Measurements from ENCODE around the gene TLR8.
"Not testable (repeated sequence)": the region's sequence is repeated elsewhere in the genome, so short reads cannot be mapped to it uniquely, and the experiment has no call there.

TLR8 gene

GRCh38 chrX:12898073-12898472, 8.3 kb upstream of the TLR8 start:
- DNase-seq (ENCODE audit: low read depth), result no peak

- DNase-seq (ENCODE audit: low read depth), result no peak
Measured at GRCh38 chrX:12899506-12899905, 6.9 kb upstream of the TLR8 start.

- peak; percentile 36 for DNase-seq (ENCODE audit: low read depth)
Measured at GRCh38 chrX:12901486-12901885, 4.9 kb upstream of the TLR8 start.

- DNase-seq (ENCODE audit: low read depth), result no peak
Measured at GRCh38 chrX:12903646-12904045, 2.8 kb upstream of the TLR8 start.

- DNase-seq (ENCODE audit: low read depth), result no peak
Measured at GRCh38 chrX:12910423-12911121, 4.2 kb downstream of the TLR8 start.

GRCh38 chrX:12911122-12911470, 4.7 kb downstream of the TLR8 start:
- DNase-seq (ENCODE audit: low read depth), result no peak

- no peak for DNase-seq (ENCODE audit: low read depth)
Measured at GRCh38 chrX:12912791-12913482, 6.5 kb downstream of the TLR8 start.

- DNase-seq (ENCODE audit: low read depth), result no peak
Measured at GRCh38 chrX:12917753-12918152, 11.3 kb downstream of the TLR8 start.

GRCh38 chrX:12919051-12919450, 12.6 kb downstream of the TLR8 start:
- DNase-seq (ENCODE audit: low read depth), result no peak

- DNase-seq (ENCODE audit: low read depth), result no peak
Measured at GRCh38 chrX:12919620-12920019, 13.2 kb downstream of the TLR8 start.

GRCh38 chrX:12920990-12921389, 14.6 kb downstream of the TLR8 start:
- DNase-seq (ENCODE audit: low read depth), result no peak

- DNase-seq (ENCODE audit: low read depth), result no peak
Measured at GRCh38 chrX:12921886-12922598, 15.6 kb downstream of the TLR8 start.

- DNase-seq (ENCODE audit: low read depth), result no peak
Measured at GRCh38 chrX:12922599-12922919, 16.1 kb downstream of the TLR8 start.

- DNase-seq (ENCODE audit: low read depth), result no peak
Measured at GRCh38 chrX:12929701-12930100, 23.3 kb downstream of the TLR8 start.

GRCh38 chrX:12930150-12930549, 23.7 kb downstream of the TLR8 start:
- no peak for DNase-seq (ENCODE audit: low read depth)

GRCh38 chrX:12932244-12932643, 25.8 kb downstream of the TLR8 start:
- no peak for DNase-seq (ENCODE audit: low read depth)

GRCh38 chrX:12934850-12935249, 28.4 kb downstream of the TLR8 start:
- DNase-seq (ENCODE audit: low read depth), result no peak

GRCh38 chrX:12936947-12937346, 30.5 kb downstream of the TLR8 start:
- DNase-seq (ENCODE audit: low read depth), result no peak

GRCh38 chrX:12940471-12940870, 34.1 kb downstream of the TLR8 start:
- DNase-seq (ENCODE audit: low read depth), result not testable (repeated sequence)

GRCh38 chrX:12943592-12943991, 37.2 kb downstream of the TLR8 start:
- not testable (repeated sequence) for DNase-seq (ENCODE audit: low read depth)

- not testable (repeated sequence) for DNase-seq (ENCODE audit: low read depth)
Measured at GRCh38 chrX:12944452-12944851, 38.0 kb downstream of the TLR8 start.

GRCh38 chrX:12945494-12945893, 39.1 kb downstream of the TLR8 start:
- DNase-seq (ENCODE audit: low read depth), result no peak

GRCh38 chrX:12946406-12946805, 40.0 kb downstream of the TLR8 start:
- no peak for DNase-seq (ENCODE audit: low read depth)

Measured in activated T-helper 1 cell treated with Interleukin-2 at 50 U/mL for 16 hours (primary cell).